GM23338 (cell line): ENCODE results near the gene TRHDE.

ENCODE experiments used
- CTCF ChIP-seq, 2 experiments: fragments of 200-600 bp in 1 of 2; sonication (generic) in 1 of 2; conservative IDR thresholded peaks; 2 replicates each; pipeline versions ENCODE4 v1.5.1 to v1.6.1; 2016 to 2017; ENCODE audit warnings: antibody characterized with exemption in 2 of 2, low read depth in 2 of 2, mild to moderate bottlenecking in 2 of 2, moderate library complexity in 1 of 2
- POLR2AphosphoS5 ChIP-seq: IDR thresholded peaks from 2 replicates; pipeline ENCODE4 v1.6.1; 2016; ENCODE audit warnings: antibody characterized with exemption, low read depth
- TF ChIP-seq, protein P1 (sequence below): IDR thresholded peaks from one replicate; pipeline ENCODE4 v1.6.1; 2018; ENCODE audit warnings: antibody characterized with exemption; ENCODE audit not compliant: unreplicated experiment

DNA sequence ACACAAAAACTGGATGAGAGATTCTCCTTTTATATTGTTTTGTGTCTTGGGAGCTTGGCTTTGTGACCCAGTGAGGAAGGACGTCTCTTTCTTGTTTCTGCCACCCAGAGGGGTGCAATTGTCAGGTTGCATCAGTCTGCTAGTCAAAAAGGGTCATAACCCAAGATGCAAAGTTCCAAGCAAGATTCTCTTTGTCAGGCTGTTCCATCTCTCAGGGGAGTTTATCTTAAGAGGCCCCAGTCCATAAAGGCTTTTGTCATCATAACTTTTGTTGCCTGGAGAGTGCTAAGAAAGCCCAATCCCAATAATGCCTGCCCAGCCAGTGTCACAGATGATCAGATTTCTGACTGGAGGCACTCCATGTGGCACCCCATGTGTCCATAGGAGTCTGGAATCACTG, 444.9 kb downstream of the TRHDE start:
- no peak for TF ChIP-seq CTCF (conservative IDR thresholded peaks at IDR 0.05; ENCODE audit: low read depth in 2 of 2)
- no peak for TF ChIP-seq POLR2AphosphoS5
- TF ChIP-seq, protein P1, sequence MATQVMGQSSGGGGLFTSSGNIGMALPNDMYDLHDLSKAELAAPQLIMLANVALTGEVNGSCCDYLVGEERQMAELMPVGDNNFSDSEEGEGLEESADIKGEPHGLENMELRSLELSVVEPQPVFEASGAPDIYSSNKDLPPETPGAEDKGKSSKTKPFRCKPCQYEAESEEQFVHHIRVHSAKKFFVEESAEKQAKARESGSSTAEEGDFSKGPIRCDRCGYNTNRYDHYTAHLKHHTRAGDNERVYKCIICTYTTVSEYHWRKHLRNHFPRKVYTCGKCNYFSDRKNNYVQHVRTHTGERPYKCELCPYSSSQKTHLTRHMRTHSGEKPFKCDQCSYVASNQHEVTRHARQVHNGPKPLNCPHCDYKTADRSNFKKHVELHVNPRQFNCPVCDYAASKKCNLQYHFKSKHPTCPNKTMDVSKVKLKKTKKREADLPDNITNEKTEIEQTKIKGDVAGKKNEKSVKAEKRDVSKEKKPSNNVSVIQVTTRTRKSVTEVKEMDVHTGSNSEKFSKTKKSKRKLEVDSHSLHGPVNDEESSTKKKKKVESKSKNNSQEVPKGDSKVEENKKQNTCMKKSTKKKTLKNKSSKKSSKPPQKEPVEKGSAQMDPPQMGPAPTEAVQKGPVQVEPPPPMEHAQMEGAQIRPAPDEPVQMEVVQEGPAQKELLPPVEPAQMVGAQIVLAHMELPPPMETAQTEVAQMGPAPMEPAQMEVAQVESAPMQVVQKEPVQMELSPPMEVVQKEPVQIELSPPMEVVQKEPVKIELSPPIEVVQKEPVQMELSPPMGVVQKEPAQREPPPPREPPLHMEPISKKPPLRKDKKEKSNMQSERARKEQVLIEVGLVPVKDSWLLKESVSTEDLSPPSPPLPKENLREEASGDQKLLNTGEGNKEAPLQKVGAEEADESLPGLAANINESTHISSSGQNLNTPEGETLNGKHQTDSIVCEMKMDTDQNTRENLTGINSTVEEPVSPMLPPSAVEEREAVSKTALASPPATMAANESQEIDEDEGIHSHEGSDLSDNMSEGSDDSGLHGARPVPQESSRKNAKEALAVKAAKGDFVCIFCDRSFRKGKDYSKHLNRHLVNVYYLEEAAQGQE, result no peak
